Neuronal stem cell (in vitro differentiated cells): ENCODE measurements around the gene ZFYVE28.

Experiments used
- DNase-seq: peaks from one replicate; pipeline ENCODE4 v3.0.0-alpha.2; 2013; ENCODE audit warnings: low spot score
- H2AFZ ChIP-seq: one replicate; pipeline ENCODE4 v1.6.1; 2013; ENCODE audit warnings: mild to moderate bottlenecking, low read length, inconsistent platforms
- H2AK5ac ChIP-seq: 2 replicates; pipeline ENCODE4 v1.6.1; 2013; ENCODE audit warnings: low read depth, mild to moderate bottlenecking, inconsistent platforms, low read length, moderate library complexity, mixed read lengths
- H2BK120ac ChIP-seq: 2 replicates; pipeline ENCODE4 v1.6.1; 2013; ENCODE audit warnings: low read depth, mild to moderate bottlenecking, inconsistent platforms, low read length, moderate library complexity, mixed read lengths
- H2BK12ac ChIP-seq: one replicate; pipeline ENCODE4 v1.6.1; 2013; ENCODE audit warnings: low read length, inconsistent platforms
- H2BK15ac ChIP-seq: 2 replicates; pipeline ENCODE4 v1.6.1; 2013; ENCODE audit warnings: mild to moderate bottlenecking, low read length, inconsistent platforms, mixed read lengths
- H2BK5ac ChIP-seq: one replicate; pipeline ENCODE4 v1.6.1; 2013; ENCODE audit warnings: inconsistent platforms, mild to moderate bottlenecking, low read length, moderate library complexity
- H3K14ac ChIP-seq: one replicate; pipeline ENCODE4 v1.6.1; 2013; ENCODE audit warnings: low read length, inconsistent platforms
- H3K18ac ChIP-seq: 2 replicates; pipeline ENCODE4 v1.6.1; 2013; ENCODE audit warnings: low read length, inconsistent platforms
- H3K23ac ChIP-seq: 2 replicates; pipeline ENCODE4 v1.6.1; 2013; ENCODE audit warnings: low read depth, mild to moderate bottlenecking, mixed read lengths, low read length, inconsistent platforms; ENCODE audit not compliant: poor library complexity
- H3K27ac ChIP-seq: replicated peaks from 3 replicates; pipeline ENCODE4 v1.5.1; 2013; ENCODE audit warnings: low read length, inconsistent platforms
- H3K27me3 ChIP-seq, 3 experiments: 2 replicates each; pipeline ENCODE4 v1.6.1; 2013; ENCODE audit warnings: low read length in 3 of 3, mild to moderate bottlenecking in 2 of 3, inconsistent platforms in 1 of 3, low read depth in 1 of 3, mixed read lengths in 1 of 3, moderate library complexity in 1 of 3; ENCODE audit not compliant: control insufficient read depth in 3 of 3, insufficient read depth in 3 of 3
- H3K36me3 ChIP-seq, 2 donors: replicated peaks in 1 of 2; 2 replicates each; pipeline ENCODE4 v1.6.1; 2013; ENCODE audit warnings: low read length in 2 of 2; ENCODE audit not compliant: control insufficient read depth in 2 of 2, insufficient read depth in 2 of 2
- H3K4ac ChIP-seq: 2 replicates; pipeline ENCODE4 v1.6.1; 2013; ENCODE audit warnings: inconsistent platforms, mild to moderate bottlenecking, low read length, moderate library complexity
- H3K4me1 ChIP-seq, 2 donors: 1 replicate in 1 of 2; 2 replicates in 1 of 2; pipeline ENCODE4 v1.6.1; 2013; ENCODE audit warnings: low read length in 2 of 2, low read depth in 1 of 2; ENCODE audit not compliant: control insufficient read depth in 2 of 2, insufficient read depth in 1 of 2
- H3K4me2 ChIP-seq: one replicate; pipeline ENCODE4 v1.6.1; 2013; ENCODE audit warnings: mild to moderate bottlenecking, low read length, inconsistent platforms; ENCODE audit not compliant: insufficient read depth, poor library complexity, severe bottlenecking
- H3K4me3 ChIP-seq, 2 donors: 2 replicates each; pipeline ENCODE4 v1.5.1; 2013; ENCODE audit warnings: low read length in 2 of 2, mild to moderate bottlenecking in 2 of 2, inconsistent platforms in 1 of 2, moderate library complexity in 1 of 2
- H3K79me1 ChIP-seq: one replicate; pipeline ENCODE4 v1.6.1; 2013; ENCODE audit warnings: low read depth, mild to moderate bottlenecking, inconsistent platforms, low read length, moderate library complexity
- H3K9ac ChIP-seq: one replicate; pipeline ENCODE4 v1.6.1; 2013; ENCODE audit warnings: mild to moderate bottlenecking, low read depth, low read length, inconsistent platforms; ENCODE audit not compliant: poor library complexity
- H3K9me3 ChIP-seq, 2 donors: replicated peaks in 1 of 2; 2 replicates each; pipeline versions ENCODE3 to v1.6.1; 2013; ENCODE audit warnings: low read length in 2 of 2, mild to moderate bottlenecking in 2 of 2, inconsistent platforms in 1 of 2, low read depth in 1 of 2, mixed read lengths in 1 of 2, moderate library complexity in 1 of 2; ENCODE audit not compliant: control insufficient read depth in 2 of 2, insufficient read depth in 1 of 2
- H4K8ac ChIP-seq: one replicate; pipeline ENCODE4 v1.6.1; 2013; ENCODE audit warnings: low read depth, mild to moderate bottlenecking, inconsistent platforms, low read length, moderate library complexity
- H4K91ac ChIP-seq: one replicate; pipeline ENCODE4 v1.6.1; 2013; ENCODE audit warnings: low read length, low read depth, mild to moderate bottlenecking, inconsistent platforms; ENCODE audit not compliant: poor library complexity
- WGBS, 2 donors: extraction: QIAGEN DNeasy Blood & Tissue Kit; methylation state at CpG; one replicate each; pipeline ENCODE4 v1.1.7; 2013; ENCODE audit warnings: missing lambda C conversion rate in 2 of 2, mixed read lengths in 1 of 2; ENCODE audit not compliant: insufficient read length in 2 of 2, insufficient replicate concordance in 1 of 2; ENCODE audit errors: extremely low coverage in 2 of 2; 5-methylcytosine and 5-hydroxymethylcytosine counted together

ZFYVE28 gene

DNA sequence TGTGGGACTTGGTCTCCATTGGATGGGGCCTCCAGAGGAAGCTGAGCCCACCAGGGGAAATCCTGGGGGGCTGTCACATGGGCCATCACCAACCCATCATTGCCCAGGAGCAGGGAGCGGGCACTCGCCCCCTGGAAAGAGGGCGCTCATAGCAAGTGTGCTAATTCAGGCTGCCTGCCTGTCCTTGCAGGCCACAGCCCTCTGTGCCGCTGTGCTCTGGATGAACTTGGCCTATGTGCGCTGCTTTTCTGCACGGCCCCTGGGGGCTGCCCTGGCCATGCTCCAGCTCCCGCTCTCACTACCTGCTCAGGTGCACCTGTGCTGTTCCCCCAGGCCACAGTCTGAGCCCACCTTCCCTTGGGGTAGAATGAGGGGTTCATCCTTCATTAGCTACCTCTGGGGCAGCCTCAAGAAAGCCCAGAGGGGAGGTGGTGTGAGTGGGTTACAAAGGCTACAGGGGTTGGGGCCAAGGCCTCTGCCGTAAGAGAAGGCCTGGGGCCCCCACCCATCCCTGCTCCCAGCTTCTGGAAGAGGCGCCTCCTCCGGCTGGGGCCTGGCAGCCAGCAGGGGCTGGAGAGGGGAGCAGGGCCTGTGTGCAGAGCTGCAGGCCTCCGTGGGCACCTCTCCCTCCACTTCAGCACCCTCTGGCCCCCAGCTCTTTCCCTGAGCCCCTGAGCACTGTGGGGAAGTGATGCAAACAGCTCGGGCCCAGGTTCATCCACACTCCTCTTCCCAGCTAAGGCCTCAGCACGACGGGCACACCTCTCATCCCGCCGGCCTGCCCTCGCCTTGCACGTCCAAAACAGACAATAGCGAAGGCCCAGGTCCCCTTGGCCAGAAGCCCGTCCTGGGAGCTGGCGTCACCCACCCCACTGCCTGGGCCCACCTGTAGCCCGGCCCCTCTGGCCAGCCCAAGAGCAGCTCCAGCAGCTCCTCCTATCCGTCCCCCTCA lies 9.2 kb upstream of the ZFYVE28 start:
- WGBS, 2 donors: no CpG with 5 or more reads among the region's 23 CpGs
- no peak for DNase-seq

DNA sequence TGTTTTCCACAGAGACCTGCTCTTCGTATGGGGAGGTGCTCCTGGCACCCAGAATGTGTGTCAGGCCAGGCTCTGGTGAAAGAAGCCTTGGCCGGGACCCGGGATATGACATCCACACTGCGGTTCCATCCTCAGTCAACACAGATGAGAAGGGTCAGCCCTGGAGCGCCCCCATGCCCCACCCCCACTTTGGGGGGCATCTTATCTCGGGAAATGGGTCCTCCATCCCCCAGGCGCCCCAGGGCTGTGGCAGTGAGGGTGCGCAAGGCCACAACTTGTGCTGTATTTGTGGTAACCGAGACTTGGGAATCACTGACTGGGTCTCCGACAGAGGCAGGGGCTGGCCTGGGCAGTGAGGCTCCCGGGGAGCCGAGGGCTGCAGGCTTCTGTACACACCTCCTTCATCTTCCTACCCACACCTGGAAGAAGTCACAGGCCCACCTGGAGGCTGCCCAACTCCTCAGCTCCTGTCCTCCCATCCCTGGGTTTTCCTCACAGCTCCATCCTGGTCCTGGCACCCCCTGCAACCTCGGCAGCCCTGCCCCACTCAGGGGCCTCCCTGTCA lies 8.3 kb upstream of the ZFYVE28 start:
- peak overlapping the region; percentile 4 for H3K18ac ChIP-seq
- no peak overlapping the region for H3K4me2 ChIP-seq
- H3K36me3 ChIP-seq: no peaks in the 10 kb centered on the region
- peaks cover 0 to 4% of the 10 kb centered on the region in 2 donors for H3K4me1 ChIP-seq
- no peak overlapping the region for H2BK5ac ChIP-seq
- no peak overlapping the region for H2BK15ac ChIP-seq
- peaks cover 1% of the 10 kb centered on the region for H3K79me1 ChIP-seq
- no CpG with 5 or more reads among the region's 13 CpGs for WGBS, 2 donors
- no peak overlapping the region for H3K9ac ChIP-seq
- DNase-seq: no peak
- H3K9me3 ChIP-seq: no peaks in the 10 kb centered on the region
- H3K4me3 ChIP-seq: no peak overlapping the region
- H2AK5ac ChIP-seq: peak overlapping the region; percentile 32
- no peak overlapping the region for H4K91ac ChIP-seq
- H3K27ac ChIP-seq: no peak overlapping the region
- H2BK12ac ChIP-seq: no peak overlapping the region
- H2BK120ac ChIP-seq: no peak overlapping the region
- no peak overlapping the region for H3K4ac ChIP-seq
- H3K27me3 ChIP-seq: peaks cover 0 to 57% (median 2%) of the 10 kb centered on the region in 3 experiments
- peak overlapping the region; percentile 44 for H3K14ac ChIP-seq
- H3K23ac ChIP-seq: peak overlapping the region; percentile 6
- no peak overlapping the region for H2AFZ ChIP-seq
- H4K8ac ChIP-seq: no peak overlapping the region

More for the DNA sequence above, 9.2 kb upstream of the ZFYVE28 start:
- peak overlapping the region; percentile 69 for H3K23ac ChIP-seq
- H3K27me3 ChIP-seq: peaks cover 0 to 48% (median 0%) of the 10 kb centered on the region in 3 experiments
- peaks cover 0 to 4% of the 10 kb centered on the region in 2 donors for H3K4me1 ChIP-seq
- H3K4me3 ChIP-seq: no peak overlapping the region
- H2AK5ac ChIP-seq: no peak overlapping the region
- H3K36me3 ChIP-seq: no peaks in the 10 kb centered on the region
- no peak overlapping the region for H2BK5ac ChIP-seq
- no peak overlapping the region for H3K9ac ChIP-seq
- no peak overlapping the region for H4K8ac ChIP-seq
- no peak overlapping the region for H2AFZ ChIP-seq
- H3K4me2 ChIP-seq: no peak overlapping the region
- no peak overlapping the region for H3K27ac ChIP-seq
- no peak overlapping the region for H3K14ac ChIP-seq
- no peak overlapping the region for H2BK12ac ChIP-seq
- H2BK15ac ChIP-seq: no peak overlapping the region
- H2BK120ac ChIP-seq: no peak overlapping the region
- peaks cover 0 to 3% of the 10 kb centered on the region in 2 donors for H3K9me3 ChIP-seq
- H3K4ac ChIP-seq: no peak overlapping the region
- no peak overlapping the region for H4K91ac ChIP-seq
- H3K79me1 ChIP-seq: peaks cover 1% of the 10 kb centered on the region
- H3K18ac ChIP-seq: no peak overlapping the region

DNA sequence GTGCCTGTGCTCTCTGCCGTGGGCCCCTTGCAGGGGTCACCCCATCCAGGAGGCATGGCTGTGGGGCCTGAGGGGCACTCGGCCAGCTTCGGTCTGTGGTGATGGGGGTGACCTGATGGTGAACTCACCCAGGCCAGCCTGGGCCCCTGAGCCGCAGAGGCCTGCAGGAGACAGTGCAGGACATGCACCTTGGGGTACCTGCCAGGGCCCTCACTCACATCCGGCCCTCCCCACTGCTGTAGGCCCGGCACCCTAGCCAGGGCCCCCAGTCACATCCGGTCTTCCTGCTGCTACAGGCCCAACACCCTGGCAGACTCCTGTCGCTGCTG lies 7.6 kb upstream of the ZFYVE28 start:
- Histone ChIP-seq H3K79me1 (peaks cover 1% of the 10 kb centered on the region), H3K14ac (peak overlapping the region; percentile 44), H2BK15ac (peak overlapping the region; percentile 83), H2BK12ac (no peak overlapping the region), H3K18ac (no peak overlapping the region), H4K8ac (no peak overlapping the region), H3K4me1 (peaks cover 0 to 4% of the 10 kb centered on the region in 2 donors), H3K4me2 (no peak overlapping the region), H3K27ac (no peak overlapping the region), H3K9ac (no peak overlapping the region), H2BK120ac (no peak overlapping the region), H3K27me3 (peaks cover 0 to 59% (median 3%) of the 10 kb centered on the region in 3 experiments), H4K91ac (no peak overlapping the region), H3K4ac (no peak overlapping the region), H3K4me3 (no peak overlapping the region), H2AFZ (no peak overlapping the region), H2AK5ac (peak overlapping the region; percentile 68), H2BK5ac (peak overlapping the region; percentile 78), H3K23ac (peak overlapping the region; percentile 25), H3K9me3 (no peaks in the 10 kb centered on the region), H3K36me3 (no peaks in the 10 kb centered on the region)
- no peak for DNase-seq
- WGBS, 2 donors: no CpG with 5 or more reads among the region's 8 CpGs

DNA sequence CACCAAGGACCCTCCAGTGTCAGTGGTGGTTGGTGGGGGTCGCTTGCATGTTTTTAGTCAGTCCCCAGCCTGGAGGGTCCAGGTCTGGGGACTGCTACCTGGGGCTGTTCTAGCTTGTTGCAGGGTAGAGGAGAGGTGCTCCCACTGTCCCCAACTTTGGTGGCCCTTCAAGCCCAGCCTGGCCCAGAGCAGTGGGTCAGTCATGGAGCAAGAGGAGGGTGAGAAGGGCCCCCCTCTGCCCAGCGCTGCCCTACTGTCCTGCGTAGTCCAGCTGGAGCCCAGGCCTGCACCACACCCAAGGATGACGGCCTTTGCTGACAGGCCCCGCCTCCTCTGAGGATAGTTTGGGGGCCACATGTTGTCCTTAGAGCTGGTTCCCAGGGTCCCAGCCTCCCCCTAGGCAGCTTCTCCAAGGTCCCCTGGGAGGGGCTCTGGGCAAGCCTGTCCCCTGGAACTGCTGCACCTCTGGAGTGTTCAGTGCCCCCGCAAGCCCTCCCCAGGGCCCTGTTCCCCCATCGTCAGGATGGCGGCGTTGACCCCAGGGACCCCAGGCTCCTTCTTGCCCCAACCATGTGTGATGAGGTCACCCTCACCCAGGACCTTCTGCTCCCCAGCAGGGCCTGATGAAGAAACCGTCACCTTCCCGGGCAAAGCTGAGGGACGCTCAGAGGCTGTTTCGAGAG lies 7.1 kb upstream of the ZFYVE28 start:
- H2BK15ac ChIP-seq: peak overlapping the region; percentile 83
- no peak overlapping the region for H4K91ac ChIP-seq
- H3K23ac ChIP-seq: peak overlapping the region; percentile 27
- H3K4me3 ChIP-seq: no peak overlapping the region
- peaks cover 1% of the 10 kb centered on the region for H3K79me1 ChIP-seq
- H3K4me2 ChIP-seq: no peak overlapping the region
- WGBS, 2 donors: no CpG with 5 or more reads among the region's 13 CpGs
- peak overlapping the region; percentile 77 for H3K18ac ChIP-seq
- H3K27ac ChIP-seq: no peak overlapping the region
- peak overlapping the region; percentile 78 for H2BK5ac ChIP-seq
- H2AFZ ChIP-seq: no peak overlapping the region
- peaks cover 0 to 64% (median 7%) of the 10 kb centered on the region in 3 experiments for H3K27me3 ChIP-seq
- no peak overlapping the region for H3K4ac ChIP-seq
- H3K9me3 ChIP-seq: no peaks in the 10 kb centered on the region
- no peak overlapping the region for H3K14ac ChIP-seq
- no peaks in the 10 kb centered on the region for H3K36me3 ChIP-seq
- no peak for DNase-seq
- peak overlapping the region; percentile 68 for H2AK5ac ChIP-seq
- H3K9ac ChIP-seq: no peak overlapping the region
- H3K4me1 ChIP-seq: peaks cover 0 to 4% of the 10 kb centered on the region in 2 donors
- H2BK120ac ChIP-seq: no peak overlapping the region
- H2BK12ac ChIP-seq: no peak overlapping the region
- no peak overlapping the region for H4K8ac ChIP-seq
